ENCODE data around the gene TRIM72. TPM values are rescaled to one million over a fixed set of nuclear protein-coding genes. Genes with fewer than 3 reads are reported as not detected.

The TRIM72 gene
- total and polyA plus RNA-seq, 2 of the 8 experiments (the other 6 are each of a cell fraction or from before 2014, with no cell fraction given) = 0.57 to 2.1 TPM

- Histone ChIP-seq H3K14ac (ENCODE audit: insufficient read length) (no peak overlapping the region), H3K79me2 (ENCODE audit: control insufficient read depth in 1 of 2, insufficient read depth in 2 of 2, low read length in 2 of 2) (no peaks in the 10 kb centered on the region), H3K9ac (replicated peaks in 1 of 4; ENCODE audit: extremely low read depth in 1 of 4, low read depth in 3 of 4, low read length in 3 of 4) (no peak overlapping the region), H3K56ac (replicated peaks; ENCODE audit: insufficient read length, low read depth, low read length) (no peak overlapping the region), H3K23ac (ENCODE audit: insufficient read length) (no peak overlapping the region), H3K23me2 (ENCODE audit: low read depth, low read length) (no peaks in the 10 kb centered on the region), H3K4me1 (replicated peaks in 1 of 4; ENCODE audit: control insufficient read depth in 3 of 4, insufficient read depth in 4 of 4, low read length in 3 of 4) (no peaks in the 10 kb centered on the region), H3K9me3 (ENCODE audit: insufficient read depth in 2 of 2, low read depth in 1 of 2, low read length in 1 of 2) (no peaks in the 10 kb centered on the region), H4K5ac (ENCODE audit: insufficient read length, low read depth, low read length) (no peak overlapping the region), H2BK15ac (ENCODE audit: low read length) (no peak overlapping the region), H3K27ac (ENCODE audit: low read depth, low read length) (no peak overlapping the region), H3K4ac (replicated peaks; ENCODE audit: insufficient read length, low read depth, low read length) (no peak overlapping the region), H2BK20ac (ENCODE audit: low read length) (no peak overlapping the region), H4K20me1 (replicated peaks in 1 of 2; ENCODE audit: control insufficient read depth in 1 of 2, insufficient read depth in 2 of 2, low read length in 2 of 2) (no peaks in the 10 kb centered on the region), H2AFZ (ENCODE audit: low read length) (no peak overlapping the region), H3K4me3 (ENCODE audit: extremely low read depth in 1 of 4, insufficient read depth in 2 of 4, low read depth in 3 of 4, low read length in 4 of 4) (no peak overlapping the region), H3K18ac (ENCODE audit: extremely low read depth, low read length) (no peak overlapping the region), H3K36me3 (ENCODE audit: control insufficient read depth in 2 of 4, insufficient read depth in 4 of 4, low read length in 3 of 4) (no peaks in the 10 kb centered on the region), H3K27me3 (replicated peaks in 1 of 4; ENCODE audit: control insufficient read depth in 3 of 4, extremely low read depth in 1 of 4, insufficient read depth in 3 of 4, low read length in 3 of 4) (no peaks in the 10 kb centered on the region), H4K8ac (ENCODE audit: extremely low read depth, insufficient read depth, low read length) (no peak overlapping the region; the same call in 1 of the 2 replicates), H3K79me1 (ENCODE audit: low read depth, low read length) (no peaks in the 10 kb centered on the region), H2BK120ac (replicated peaks; ENCODE audit: low read depth, low read length) (no peak overlapping the region), H2BK12ac (ENCODE audit: low read depth, low read length) (0 out of 2 replicates have a peak overlapping the region, but pooled peaks have one; percentile 17), H2BK5ac (ENCODE audit: low read depth, low read length) (no peak overlapping the region), H2AK5ac (ENCODE audit: low read depth, low read length) (no peak overlapping the region), H4K91ac (replicated peaks; ENCODE audit: insufficient read length, low read length) (no peak overlapping the region), H3K4me2 (ENCODE audit: insufficient read depth in 1 of 2, low read depth in 2 of 2, low read length in 2 of 2) (no peak overlapping the region)
- no peak for DNase-seq (ENCODE audit: low read depth in 1 of 2, low spot score in 2 of 2)
- TF ChIP-seq, protein P1, sequence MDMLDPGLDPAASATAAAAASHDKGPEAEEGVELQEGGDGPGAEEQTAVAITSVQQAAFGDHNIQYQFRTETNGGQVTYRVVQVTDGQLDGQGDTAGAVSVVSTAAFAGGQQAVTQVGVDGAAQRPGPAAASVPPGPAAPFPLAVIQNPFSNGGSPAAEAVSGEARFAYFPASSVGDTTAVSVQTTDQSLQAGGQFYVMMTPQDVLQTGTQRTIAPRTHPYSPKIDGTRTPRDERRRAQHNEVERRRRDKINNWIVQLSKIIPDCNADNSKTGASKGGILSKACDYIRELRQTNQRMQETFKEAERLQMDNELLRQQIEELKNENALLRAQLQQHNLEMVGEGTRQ (IDR thresholded peaks at IDR 0.05; ENCODE audit: low read length) = no peak
- CTCF ChIA-PET (ENCODE audit: partially characterized antibody) = interaction anchor here (0.9 to 1.1 kb wide), 2 partner anchors 16 to 62 kb away, joined by 3 read pairs; no protein-coding TSS in a partner anchor
- WGBS, 2 experiments (ENCODE audit: extremely low coverage in 1 of 2, insufficient coverage in 1 of 2, insufficient read length in 1 of 2, insufficient replicate concordance in 2 of 2, low coverage in 1 of 2, low lambda C conversion rate in 2 of 2, missing lambda C conversion rate in 1 of 2) = 94% methylated on average over 76 of the region's 80 CpGs; no CpG with 5 or more reads in 1 of the 2 experiments
- POLR2A ChIA-PET (ENCODE audit: partially characterized antibody) = interaction anchor here (0.6 to 1.4 kb wide), 7 partner anchors 13 to 231 kb away, joined by 3 to 4 read pairs (median 3); partner anchors contain the start of gene FUS
- no peak for FAIRE-seq
Measured at GRCh38 chr16:31224092-31224955, 10.4 kb downstream of the TRIM72 start.

Data from H1 (cell line).